ENCODE measurements around the gene CIITA.

Gene CIITA

GRCh38 chr16:10892782-10893318 lies 15.8 kb downstream of the CIITA start:
- H3K9me2 ChIP-seq (ENCODE audit: low read depth, low read length) = no peaks in the 10 kb centered on the region
- no peak overlapping the region for H3K9ac ChIP-seq (ENCODE audit: low read length)
- no peaks in the 10 kb centered on the region for H3K9me3 ChIP-seq (ENCODE audit: low read length)
- no peaks in the 10 kb centered on the region for H4K20me1 ChIP-seq (ENCODE audit: insufficient read depth, low read length)
- H3K79me2 ChIP-seq (ENCODE audit: insufficient read depth, low read length) = 0 out of 2 replicates have a peak, but pooled peaks cover 3% of the 10 kb centered on the region
- H3K36me3 ChIP-seq (ENCODE audit: insufficient read depth, low read length) = peaks cover 37% of the 10 kb centered on the region
- H2AFZ ChIP-seq (ENCODE audit: low read length) = no peak overlapping the region
- no peak overlapping the region for H3K4me3 ChIP-seq (ENCODE audit: low read depth, low read length, poor library complexity, severe bottlenecking)
- no peak overlapping the region for H3K4me2 ChIP-seq (ENCODE audit: low read length)
- no peak for TF ChIP-seq EZH2 (IDR thresholded peaks at IDR 0.05; ENCODE audit: borderline replicate concordance, low read length)
- TF ChIP-seq, protein P1, sequence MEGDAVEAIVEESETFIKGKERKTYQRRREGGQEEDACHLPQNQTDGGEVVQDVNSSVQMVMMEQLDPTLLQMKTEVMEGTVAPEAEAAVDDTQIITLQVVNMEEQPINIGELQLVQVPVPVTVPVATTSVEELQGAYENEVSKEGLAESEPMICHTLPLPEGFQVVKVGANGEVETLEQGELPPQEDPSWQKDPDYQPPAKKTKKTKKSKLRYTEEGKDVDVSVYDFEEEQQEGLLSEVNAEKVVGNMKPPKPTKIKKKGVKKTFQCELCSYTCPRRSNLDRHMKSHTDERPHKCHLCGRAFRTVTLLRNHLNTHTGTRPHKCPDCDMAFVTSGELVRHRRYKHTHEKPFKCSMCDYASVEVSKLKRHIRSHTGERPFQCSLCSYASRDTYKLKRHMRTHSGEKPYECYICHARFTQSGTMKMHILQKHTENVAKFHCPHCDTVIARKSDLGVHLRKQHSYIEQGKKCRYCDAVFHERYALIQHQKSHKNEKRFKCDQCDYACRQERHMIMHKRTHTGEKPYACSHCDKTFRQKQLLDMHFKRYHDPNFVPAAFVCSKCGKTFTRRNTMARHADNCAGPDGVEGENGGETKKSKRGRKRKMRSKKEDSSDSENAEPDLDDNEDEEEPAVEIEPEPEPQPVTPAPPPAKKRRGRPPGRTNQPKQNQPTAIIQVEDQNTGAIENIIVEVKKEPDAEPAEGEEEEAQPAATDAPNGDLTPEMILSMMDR (IDR thresholded peaks at IDR 0.05; ENCODE audit: low read length) = no peak
- peak overlapping the region; percentile 94 for H3K27ac ChIP-seq (ENCODE audit: low read depth, low read length, poor library complexity, severe bottlenecking)
- H3F3A ChIP-seq (ENCODE audit: insufficient read depth, low read length) = peaks cover 4% of the 10 kb centered on the region; the same call in 1 of the 2 replicates
- peaks cover 51% of the 10 kb centered on the region for H3K4me1 ChIP-seq (ENCODE audit: insufficient read depth, low read length, severe bottlenecking)
- H3K27me3 ChIP-seq (ENCODE audit: insufficient read depth, low read length) = no peaks in the 10 kb centered on the region

DNA sequence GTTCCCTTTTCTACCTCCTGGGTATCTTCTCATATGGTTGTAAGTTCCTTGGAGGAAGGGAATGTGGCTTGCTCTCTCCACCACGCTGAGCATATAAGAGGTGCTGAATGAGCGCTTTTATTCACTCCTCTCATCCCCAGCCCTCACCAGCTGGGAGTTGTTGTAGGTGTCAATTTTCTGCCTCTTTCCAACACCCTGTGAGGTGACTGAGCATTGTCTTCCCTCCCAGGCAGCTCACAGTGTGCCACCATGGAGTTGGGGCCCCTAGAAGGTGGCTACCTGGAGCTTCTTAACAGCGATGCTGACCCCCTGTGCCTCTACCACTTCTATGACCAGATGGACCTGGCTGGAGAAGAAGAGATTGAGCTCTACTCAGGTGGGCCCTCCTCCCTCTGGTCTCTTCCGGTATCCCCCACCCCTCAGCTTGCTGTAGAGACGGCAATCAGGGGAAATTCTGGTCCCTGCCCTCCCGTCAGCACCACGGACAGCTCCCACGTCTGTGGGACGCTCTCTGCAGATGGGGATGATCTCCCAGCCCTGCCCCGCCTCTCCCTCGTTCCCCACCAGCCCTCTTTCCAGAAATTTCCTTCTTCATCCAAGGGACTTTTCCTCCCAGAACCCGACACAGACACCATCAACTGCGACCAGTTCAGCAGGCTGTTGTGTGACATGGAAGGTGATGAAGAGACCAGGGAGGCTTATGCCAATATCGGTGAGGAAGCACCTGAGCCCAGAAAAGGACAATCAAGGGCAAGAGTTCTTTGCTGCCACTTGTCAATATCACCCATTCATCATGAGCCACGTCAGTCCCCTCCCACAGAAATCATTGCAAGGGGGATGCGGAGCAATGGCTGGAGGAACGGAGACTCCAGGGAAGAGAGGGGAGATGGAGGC lies 18.3 kb downstream of the CIITA start:
- peaks cover 26% of the 10 kb centered on the region for H3K4me1 ChIP-seq (ENCODE audit: insufficient read depth, low read length, severe bottlenecking)
- no peak overlapping the region for H3K4me3 ChIP-seq (ENCODE audit: low read depth, low read length, poor library complexity, severe bottlenecking)
- 0 out of 2 replicates have a peak, but pooled peaks cover 3% of the 10 kb centered on the region for H3K79me2 ChIP-seq (ENCODE audit: insufficient read depth, low read length)
- H3K27me3 ChIP-seq (ENCODE audit: insufficient read depth, low read length) = no peaks in the 10 kb centered on the region
- H2AFZ ChIP-seq (ENCODE audit: low read length) = no peak overlapping the region
- H3K9me3 ChIP-seq (ENCODE audit: low read length) = no peaks in the 10 kb centered on the region
- no peak overlapping the region for H3K4me2 ChIP-seq (ENCODE audit: low read length)
- H3F3A ChIP-seq (ENCODE audit: insufficient read depth, low read length) = 0 out of 2 replicates have a peak, but pooled peaks cover 4% of the 10 kb centered on the region
- H3K9me2 ChIP-seq (ENCODE audit: low read depth, low read length) = no peaks in the 10 kb centered on the region
- TF ChIP-seq EZH2 (IDR thresholded peaks at IDR 0.05; ENCODE audit: borderline replicate concordance, low read length) = no peak
- TF ChIP-seq, protein P1 (IDR thresholded peaks at IDR 0.05; ENCODE audit: low read length) = no peak
- peaks cover 61% of the 10 kb centered on the region for H3K36me3 ChIP-seq (ENCODE audit: insufficient read depth, low read length)
- H3K27ac ChIP-seq (ENCODE audit: low read depth, low read length, poor library complexity, severe bottlenecking) = no peak overlapping the region
- no peak overlapping the region for H3K9ac ChIP-seq (ENCODE audit: low read length)
- no peaks in the 10 kb centered on the region for H4K20me1 ChIP-seq (ENCODE audit: insufficient read depth, low read length)

GRCh38 chr16:10896165-10896564 lies 19.2 kb downstream of the CIITA start:
- Histone ChIP-seq H3K4me1 (ENCODE audit: insufficient read depth, low read length, severe bottlenecking) (peaks cover 17% of the 10 kb centered on the region), H3K4me3 (ENCODE audit: low read depth, low read length, poor library complexity, severe bottlenecking) (no peak overlapping the region), H3F3A (ENCODE audit: insufficient read depth, low read length) (0 out of 2 replicates have a peak, but pooled peaks cover 3% of the 10 kb centered on the region), H3K27ac (ENCODE audit: low read depth, low read length, poor library complexity, severe bottlenecking) (peak overlapping the region; percentile 41), H3K4me2 (ENCODE audit: low read length) (no peak overlapping the region), H3K9ac (ENCODE audit: low read length) (no peak overlapping the region), H3K9me3 (ENCODE audit: low read length) (no peaks in the 10 kb centered on the region), H3K9me2 (ENCODE audit: low read depth, low read length) (no peaks in the 10 kb centered on the region), H3K27me3 (ENCODE audit: insufficient read depth, low read length) (no peaks in the 10 kb centered on the region), H3K79me2 (ENCODE audit: insufficient read depth, low read length) (0 out of 2 replicates have a peak, but pooled peaks cover 3% of the 10 kb centered on the region), H2AFZ (ENCODE audit: low read length) (no peak overlapping the region), H4K20me1 (ENCODE audit: insufficient read depth, low read length) (no peaks in the 10 kb centered on the region), H3K36me3 (ENCODE audit: insufficient read depth, low read length) (peaks cover 70% of the 10 kb centered on the region)
- no peak for TF ChIP-seq EZH2 (IDR thresholded peaks at IDR 0.05; ENCODE audit: borderline replicate concordance, low read length)
- TF ChIP-seq, protein P1 (IDR thresholded peaks at IDR 0.05; ENCODE audit: low read length) = no peak
